Measurements from ENCODE around the gene C1orf21.

- TF ChIP-seq, protein P1, sequence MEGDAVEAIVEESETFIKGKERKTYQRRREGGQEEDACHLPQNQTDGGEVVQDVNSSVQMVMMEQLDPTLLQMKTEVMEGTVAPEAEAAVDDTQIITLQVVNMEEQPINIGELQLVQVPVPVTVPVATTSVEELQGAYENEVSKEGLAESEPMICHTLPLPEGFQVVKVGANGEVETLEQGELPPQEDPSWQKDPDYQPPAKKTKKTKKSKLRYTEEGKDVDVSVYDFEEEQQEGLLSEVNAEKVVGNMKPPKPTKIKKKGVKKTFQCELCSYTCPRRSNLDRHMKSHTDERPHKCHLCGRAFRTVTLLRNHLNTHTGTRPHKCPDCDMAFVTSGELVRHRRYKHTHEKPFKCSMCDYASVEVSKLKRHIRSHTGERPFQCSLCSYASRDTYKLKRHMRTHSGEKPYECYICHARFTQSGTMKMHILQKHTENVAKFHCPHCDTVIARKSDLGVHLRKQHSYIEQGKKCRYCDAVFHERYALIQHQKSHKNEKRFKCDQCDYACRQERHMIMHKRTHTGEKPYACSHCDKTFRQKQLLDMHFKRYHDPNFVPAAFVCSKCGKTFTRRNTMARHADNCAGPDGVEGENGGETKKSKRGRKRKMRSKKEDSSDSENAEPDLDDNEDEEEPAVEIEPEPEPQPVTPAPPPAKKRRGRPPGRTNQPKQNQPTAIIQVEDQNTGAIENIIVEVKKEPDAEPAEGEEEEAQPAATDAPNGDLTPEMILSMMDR (IDR thresholded peaks at IDR 0.05) = no peak
- no peak for TF ChIP-seq EZH2 (IDR thresholded peaks at IDR 0.05; ENCODE audit: borderline replicate concordance, insufficient read depth, low read depth, low read length, poor library complexity, severe bottlenecking)
Measured at GRCh38 chr1:184539580-184539979, 152.8 kb downstream of the C1orf21 start.
